ENCODE measurements around the gene FRS2. TPM values are rescaled to one million over a fixed set of nuclear protein-coding genes. Genes with fewer than 3 reads are reported as not detected.

FRS2 gene
- total and polyA plus RNA-seq, 2 donors (not counting 1 experiment from before 2014, with no cell fraction given): 11.3 to 33.7 TPM

DNA sequence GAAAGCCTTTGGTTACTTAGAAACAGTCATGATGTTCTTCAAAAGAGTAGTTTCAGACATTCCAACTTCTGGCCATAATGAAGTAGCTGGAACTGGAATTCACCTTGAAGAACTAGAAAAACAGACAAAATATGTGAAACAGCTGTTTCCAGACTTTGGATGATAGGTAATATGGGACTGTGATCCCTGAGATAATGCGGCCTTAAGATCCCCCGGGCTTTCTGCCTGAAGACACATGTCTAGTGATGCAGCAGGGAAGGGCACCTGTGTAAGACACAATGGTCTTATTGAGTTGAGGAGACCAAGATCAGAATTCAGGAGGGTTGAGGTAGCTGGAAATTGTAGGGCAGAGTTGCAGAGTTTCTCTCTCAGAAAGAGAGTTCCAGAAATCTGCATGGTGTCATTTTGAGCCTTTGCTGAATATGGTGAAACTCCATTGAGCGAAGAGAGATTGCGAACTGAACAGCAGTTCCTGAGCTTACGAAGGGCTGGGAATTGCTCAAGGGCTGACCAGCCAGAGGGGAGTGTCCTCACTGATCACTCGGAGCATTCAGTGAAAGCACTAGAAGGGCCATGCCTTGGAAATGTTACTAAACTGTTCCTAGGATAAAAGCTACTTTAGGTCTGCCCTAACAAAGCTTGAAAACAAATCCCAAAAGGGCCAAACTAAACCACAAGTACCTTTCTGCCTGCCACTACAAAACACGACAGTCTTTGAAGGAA lies 41.7 kb upstream of the FRS2 start:
- H3K36me3 ChIP-seq (replicated peaks in 1 of 2; ENCODE audit: control extremely low read depth in 1 of 2, control insufficient read depth in 1 of 2, extremely low read depth in 1 of 2, insufficient read depth in 2 of 2, low read length in 1 of 2): no peaks in the 10 kb centered on the region
- no peak overlapping the region for H2AFZ ChIP-seq (ENCODE audit: insufficient read depth, low read depth, low read length, poor library complexity, severe bottlenecking)
- H3K4me1 Mint-ChIP-seq: no peaks in the 10 kb centered on the region
- no peaks in the 10 kb centered on the region for H3K9me3 Mint-ChIP-seq (ENCODE audit: insufficient read depth)
- POLR2A ChIA-PET: no interaction called here
- intact Hi-C loops (cut with micrococcal nuclease): no loop called here
- TF ChIP-seq EZH2 (IDR thresholded peaks at IDR 0.05; ENCODE audit: borderline replicate concordance, insufficient read depth, low read depth, low read length, poor library complexity, severe bottlenecking): no peak
- TF ChIP-seq, protein P1, sequence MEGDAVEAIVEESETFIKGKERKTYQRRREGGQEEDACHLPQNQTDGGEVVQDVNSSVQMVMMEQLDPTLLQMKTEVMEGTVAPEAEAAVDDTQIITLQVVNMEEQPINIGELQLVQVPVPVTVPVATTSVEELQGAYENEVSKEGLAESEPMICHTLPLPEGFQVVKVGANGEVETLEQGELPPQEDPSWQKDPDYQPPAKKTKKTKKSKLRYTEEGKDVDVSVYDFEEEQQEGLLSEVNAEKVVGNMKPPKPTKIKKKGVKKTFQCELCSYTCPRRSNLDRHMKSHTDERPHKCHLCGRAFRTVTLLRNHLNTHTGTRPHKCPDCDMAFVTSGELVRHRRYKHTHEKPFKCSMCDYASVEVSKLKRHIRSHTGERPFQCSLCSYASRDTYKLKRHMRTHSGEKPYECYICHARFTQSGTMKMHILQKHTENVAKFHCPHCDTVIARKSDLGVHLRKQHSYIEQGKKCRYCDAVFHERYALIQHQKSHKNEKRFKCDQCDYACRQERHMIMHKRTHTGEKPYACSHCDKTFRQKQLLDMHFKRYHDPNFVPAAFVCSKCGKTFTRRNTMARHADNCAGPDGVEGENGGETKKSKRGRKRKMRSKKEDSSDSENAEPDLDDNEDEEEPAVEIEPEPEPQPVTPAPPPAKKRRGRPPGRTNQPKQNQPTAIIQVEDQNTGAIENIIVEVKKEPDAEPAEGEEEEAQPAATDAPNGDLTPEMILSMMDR (IDR thresholded peaks at IDR 0.05): no peak
- H3K9ac ChIP-seq (ENCODE audit: low read length): no peak overlapping the region
- no peak for ATAC-seq (ENCODE audit: low read depth)
- no peaks in the 10 kb centered on the region for H3K4me1 ChIP-seq (ENCODE audit: control insufficient read depth in 2 of 2, insufficient read depth in 2 of 2, low read length in 2 of 2)
- no peak overlapping the region for H3K4me2 ChIP-seq (replicated peaks; ENCODE audit: low read depth, low read length, poor library complexity, severe bottlenecking)
- H3K27me3 Mint-ChIP-seq: no peaks in the 10 kb centered on the region
- H3K27ac ChIP-seq (ENCODE audit: low read length in 2 of 2): no peak overlapping the region
- H3K4me3 ChIP-seq (ENCODE audit: control extremely low read depth in 1 of 5, extremely low read depth in 1 of 5, insufficient read depth in 1 of 5, low read depth in 2 of 5, low read length in 4 of 5): no peak overlapping the region
- no peaks in the 10 kb centered on the region for H3K27me3 ChIP-seq (replicated peaks in 1 of 4; ENCODE audit: control extremely low read depth in 1 of 4, control insufficient read depth in 3 of 4, insufficient read depth in 4 of 4, low read length in 3 of 4)
- no peaks in the 10 kb centered on the region for H4K20me1 ChIP-seq (ENCODE audit: control insufficient read depth, insufficient read depth, low read length, poor library complexity, severe bottlenecking)
- no peak for DNase-seq
- H3K79me2 ChIP-seq (ENCODE audit: control insufficient read depth, insufficient read depth, low read length): no peaks in the 10 kb centered on the region
- no peak overlapping the region for H3K27ac Mint-ChIP-seq
- 98% methylated on average over 6 of the region's 7 CpGs for WGBS (ENCODE audit: insufficient coverage)
- CTCF ChIA-PET: interaction anchor here (0.6 to 0.8 kb wide), 2 partner anchors 8 to 16 kb away, joined by 3 to 4 read pairs; no protein-coding TSS in a partner anchor
- no peak overlapping the region for H3K4me3 Mint-ChIP-seq
- H3K9me3 ChIP-seq (ENCODE audit: control extremely low read depth in 1 of 3, control insufficient read depth in 2 of 3, insufficient read depth in 1 of 3, low read length in 2 of 3): no peaks in the 10 kb centered on the region

DNA sequence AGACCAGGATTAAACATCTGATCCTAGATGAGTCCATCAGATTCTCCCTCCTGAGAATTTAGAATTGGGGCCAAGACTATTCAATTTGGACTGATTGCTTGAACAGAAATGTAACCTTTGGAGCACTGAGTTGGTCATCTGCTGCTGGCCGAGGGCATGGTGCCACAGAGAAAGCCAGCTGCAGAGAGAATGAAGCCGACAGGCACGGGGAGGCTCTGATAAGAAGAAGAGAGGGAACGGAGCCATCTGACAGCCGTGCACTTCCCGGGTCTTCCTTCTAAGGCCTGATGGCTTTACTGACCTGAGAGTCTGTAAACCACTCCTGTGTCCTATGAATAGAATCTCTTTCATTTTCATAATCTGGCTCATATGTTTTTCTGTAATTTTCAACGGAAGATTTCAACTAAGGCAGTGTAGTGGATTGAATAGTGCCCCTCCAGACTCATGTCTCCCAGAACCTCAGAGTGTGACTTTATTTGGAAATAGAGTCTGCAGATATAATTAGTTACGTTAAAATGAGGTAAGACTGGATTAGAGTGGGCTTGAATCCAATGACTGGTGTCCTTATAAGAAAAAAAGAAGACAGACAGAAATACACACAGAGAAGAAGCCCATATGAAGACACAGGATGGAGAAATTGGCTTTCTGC lies 39.1 kb upstream of the FRS2 start:
- Histone ChIP-seq H3K79me2 (ENCODE audit: control insufficient read depth, insufficient read depth, low read length) (no peaks in the 10 kb centered on the region), H3K4me1 (ENCODE audit: control insufficient read depth in 2 of 2, insufficient read depth in 2 of 2, low read length in 2 of 2) (no peaks in the 10 kb centered on the region), H2AFZ (ENCODE audit: insufficient read depth, low read depth, low read length, poor library complexity, severe bottlenecking) (no peak overlapping the region), H3K9me3 (ENCODE audit: control extremely low read depth in 1 of 3, control insufficient read depth in 2 of 3, insufficient read depth in 1 of 3, low read length in 2 of 3) (no peaks in the 10 kb centered on the region), H3K9ac (ENCODE audit: low read length) (no peak overlapping the region), H4K20me1 (ENCODE audit: control insufficient read depth, insufficient read depth, low read length, poor library complexity, severe bottlenecking) (no peaks in the 10 kb centered on the region), H3K27me3 (replicated peaks in 1 of 4; ENCODE audit: control extremely low read depth in 1 of 4, control insufficient read depth in 3 of 4, insufficient read depth in 4 of 4, low read length in 3 of 4) (no peaks in the 10 kb centered on the region), H3K27ac (ENCODE audit: low read length in 2 of 2) (no peak overlapping the region), H3K4me3 (ENCODE audit: control extremely low read depth in 1 of 5, extremely low read depth in 1 of 5, insufficient read depth in 1 of 5, low read depth in 2 of 5, low read length in 4 of 5) (no peak overlapping the region), H3K36me3 (replicated peaks in 1 of 2; ENCODE audit: control extremely low read depth in 1 of 2, control insufficient read depth in 1 of 2, extremely low read depth in 1 of 2, insufficient read depth in 2 of 2, low read length in 1 of 2) (no peaks in the 10 kb centered on the region), H3K4me2 (replicated peaks; ENCODE audit: low read depth, low read length, poor library complexity, severe bottlenecking) (no peak overlapping the region)
- H3K9me3 Mint-ChIP-seq (ENCODE audit: insufficient read depth): no peaks in the 10 kb centered on the region
- WGBS (ENCODE audit: insufficient coverage): 100% methylated on average over 3 of the region's 8 CpGs
- DNase-seq (no peak), ATAC-seq (ENCODE audit: low read depth) (no peak)
- no peaks in the 10 kb centered on the region for H3K27me3 Mint-ChIP-seq
- no peak overlapping the region for H3K27ac Mint-ChIP-seq
- H3K4me1 Mint-ChIP-seq: no peaks in the 10 kb centered on the region
- CTCF ChIA-PET: no interaction called here
- intact Hi-C loops (cut with micrococcal nuclease): no loop called here
- H3K4me3 Mint-ChIP-seq: no peak overlapping the region
- TF ChIP-seq, protein P1 (IDR thresholded peaks at IDR 0.05): no peak
- no peak for TF ChIP-seq EZH2 (IDR thresholded peaks at IDR 0.05; ENCODE audit: borderline replicate concordance, insufficient read depth, low read depth, low read length, poor library complexity, severe bottlenecking)
- POLR2A ChIA-PET: no interaction called here
